G401.6 (cell line): ENCODE measurements around the gene MARK3.
A peak's percentile ranks its signal among the peaks of the same experiment; 100 is the strongest.

ENCODE experiments used
- FAIRE-seq: peaks from 2 replicates; lab custom pipeline; 2012; peaks lifted over from hg19 to GRCh38; lab: Jason Lieb, UNC

Gene MARK3

GRCh38 chr14:103367995-103368394 is 17.2 kb upstream of the MARK3 start:
- no peak for FAIRE-seq

GRCh38 chr14:103370087-103370486 is 15.1 kb upstream of the MARK3 start:
- FAIRE-seq = no peak

GRCh38 chr14:103372017-103372416 is 13.2 kb upstream of the MARK3 start:
- no peak for FAIRE-seq

- no peak for FAIRE-seq
Measured at GRCh38 chr14:103372552-103373304, 12.5 kb upstream of the MARK3 start.

GRCh38 chr14:103374121-103374520 is 11.1 kb upstream of the MARK3 start:
- no peak for FAIRE-seq

GRCh38 chr14:103377522-103378037 is 7.6 kb upstream of the MARK3 start:
- no peak for FAIRE-seq

- FAIRE-seq = no peak
Measured at GRCh38 chr14:103378038-103378854, 7.0 kb upstream of the MARK3 start.

GRCh38 chr14:103380719-103381377 is 4.4 kb upstream of the MARK3 start:
- FAIRE-seq = no peak

GRCh38 chr14:103382376-103382775 is 2.8 kb upstream of the MARK3 start:
- no peak for FAIRE-seq

- no peak for FAIRE-seq
Measured at GRCh38 chr14:103384450-103385151, 614 bp upstream of the MARK3 start.

GRCh38 chr14:103385929-103386712 is 906 bp downstream of the MARK3 start:
- FAIRE-seq = no peak

GRCh38 chr14:103386713-103387329 is 1.6 kb downstream of the MARK3 start:
- no peak for FAIRE-seq

- no peak for FAIRE-seq
Measured at GRCh38 chr14:103388664-103389063, 3.4 kb downstream of the MARK3 start.

- FAIRE-seq = no peak
Measured at GRCh38 chr14:103390605-103391004, 5.4 kb downstream of the MARK3 start.

- peak; percentile 90 for FAIRE-seq
Measured at GRCh38 chr14:103391048-103391447, 5.8 kb downstream of the MARK3 start.

- FAIRE-seq = no peak
Measured at GRCh38 chr14:103392106-103392505, 6.9 kb downstream of the MARK3 start.

GRCh38 chr14:103392572-103392971 is 7.4 kb downstream of the MARK3 start:
- FAIRE-seq = no peak

- no peak for FAIRE-seq
Measured at GRCh38 chr14:103393070-103393469, 7.9 kb downstream of the MARK3 start.

GRCh38 chr14:103393676-103394626 is 8.7 kb downstream of the MARK3 start:
- FAIRE-seq = peak; percentile 82

GRCh38 chr14:103395244-103395643 is 10.0 kb downstream of the MARK3 start:
- no peak for FAIRE-seq
